CD4-positive, alpha-beta T cell treated with Interleukin-15 for 4 hours (primary cell): ENCODE data around the gene RASAL3.
A peak's percentile ranks its signal among the peaks of the same experiment; 100 is the strongest.
"Not testable (repeated sequence)": the region's sequence is repeated elsewhere in the genome, so short reads cannot be mapped to it uniquely, and the experiment has no call there.

Experiments used
- DNase-seq: peaks from one replicate; pipeline ENCODE4 v3.0.0-alpha.2; 2020; ENCODE audit warnings: low spot score

The RASAL3 gene

DNA sequence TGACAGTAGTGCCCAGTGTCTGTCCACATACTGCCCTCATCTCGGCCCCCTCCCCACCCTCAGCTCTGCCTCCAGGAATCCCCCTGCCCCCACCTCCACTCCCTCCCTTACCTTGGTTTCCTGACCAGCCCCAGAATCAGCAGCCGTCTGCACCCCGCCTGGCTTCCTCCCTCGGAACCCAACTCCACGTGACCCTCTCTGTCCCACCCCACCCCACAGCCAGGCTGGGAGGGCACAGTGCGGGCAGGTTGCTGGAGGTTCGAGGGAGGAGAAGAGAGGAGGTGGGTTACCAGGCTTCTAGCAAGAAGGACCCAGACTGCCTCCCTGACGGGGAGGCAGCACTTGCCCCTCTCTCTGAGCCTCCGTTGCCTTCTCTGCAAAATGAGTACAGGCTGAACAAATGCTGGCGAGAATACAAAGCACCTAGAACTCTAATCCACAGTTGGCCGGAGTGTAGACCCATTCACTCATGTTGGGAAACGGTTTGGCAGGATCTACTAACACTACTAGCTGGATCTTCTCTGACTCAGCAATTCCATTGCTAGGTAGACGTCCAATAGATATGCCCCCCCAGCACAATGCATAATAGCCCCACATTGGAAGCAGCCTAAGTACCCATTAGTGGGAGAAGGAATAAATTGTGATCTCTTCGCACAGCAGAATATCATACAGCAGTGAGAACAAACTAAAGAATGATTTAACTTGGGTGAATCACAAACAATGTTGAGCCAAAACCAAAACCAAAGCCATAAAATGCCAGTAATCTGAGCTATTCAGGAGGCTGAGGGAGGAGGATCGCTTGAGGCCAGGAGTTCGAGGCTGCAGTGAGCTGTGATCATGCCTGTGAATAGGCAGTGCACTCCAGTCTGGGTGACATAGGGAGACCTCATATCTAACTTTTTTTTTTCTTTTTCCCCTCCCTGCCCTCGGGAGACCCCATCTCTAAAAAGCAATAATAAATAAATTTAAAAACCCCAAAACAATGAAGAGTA lies at the start of gene RASAL3:
Gene RASAL3, minus strand, starts transcription at position 151 of the 992 bp plus-strand sequence. CDS start 186 bp downstream, outside the sequence.
- DNase-seq = peak; percentile 71

DNA sequence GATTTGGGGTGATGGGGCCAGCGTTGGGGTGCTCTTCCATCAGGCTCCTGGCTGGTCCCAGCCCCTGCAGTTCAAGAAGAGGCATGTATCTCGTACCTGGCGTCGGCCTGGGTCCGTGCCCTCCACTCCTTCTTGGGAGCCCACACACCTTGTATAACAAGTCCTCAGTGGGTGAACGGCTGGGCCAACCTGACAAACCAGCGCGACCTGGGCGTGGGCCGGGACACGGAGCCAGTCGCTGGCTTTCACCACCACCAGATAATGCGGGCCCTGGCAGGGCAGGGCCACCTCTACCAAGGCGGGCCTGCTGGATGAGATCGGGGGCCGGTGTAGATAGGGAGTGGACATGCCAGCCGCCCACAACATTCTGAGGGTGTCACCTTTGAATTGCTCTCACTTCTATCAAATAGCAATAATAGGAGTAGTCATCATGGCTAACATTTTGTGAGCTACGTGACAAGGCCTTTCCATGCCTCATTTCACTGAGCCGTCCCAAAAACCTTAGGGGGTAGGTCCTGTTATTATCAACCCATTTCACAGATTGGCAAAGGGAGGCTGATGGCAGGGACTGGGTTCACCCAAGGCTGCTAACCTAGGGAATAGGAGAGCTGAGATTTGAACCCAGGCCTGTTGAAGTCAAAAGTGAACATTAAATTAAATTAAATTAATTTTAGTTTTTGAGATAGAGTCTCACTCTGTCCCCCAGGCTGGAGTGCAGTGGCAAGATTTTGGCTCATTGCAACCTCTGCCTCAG lies 47.5 kb upstream of the RASAL3 start:
- no peak for DNase-seq

- peak; percentile 1 for DNase-seq
These were observed 43.8 kb upstream of the RASAL3 start, which contains the start of gene CYP4F22 for GRCh38 chr19:15508035-15508710. CYP4F22 (plus strand) TSS chr19:15508525; CDS start chr19:15525337, 16,812 bp downstream.

- DNase-seq = no peak
These were observed 43.0 kb upstream of the RASAL3 start for GRCh38 chr19:15507068-15508034.

GRCh38 chr19:15506074-15506571 lies 41.8 kb upstream of the RASAL3 start:
- DNase-seq = no peak

DNA sequence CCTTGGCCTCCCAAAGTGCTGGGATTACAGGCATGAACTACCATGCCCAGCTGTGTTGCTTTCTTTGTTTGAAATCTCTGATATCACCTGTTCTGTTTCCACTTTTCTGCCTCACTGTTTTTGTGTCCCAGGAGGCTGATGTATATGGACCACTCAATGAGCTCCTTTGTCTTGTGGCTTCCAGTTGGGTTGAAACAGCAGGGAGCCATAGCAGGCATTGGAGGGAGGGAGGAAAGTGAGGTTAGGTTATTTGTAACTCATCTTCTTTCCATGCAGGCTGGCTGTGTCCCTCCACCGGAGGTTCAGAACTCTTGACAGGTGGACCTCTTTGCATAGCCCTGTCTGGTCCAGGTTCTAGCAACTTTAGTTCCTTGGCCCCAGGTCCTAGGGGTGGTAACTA lies 37.9 kb upstream of the RASAL3 start:
- no peak for DNase-seq

DNA sequence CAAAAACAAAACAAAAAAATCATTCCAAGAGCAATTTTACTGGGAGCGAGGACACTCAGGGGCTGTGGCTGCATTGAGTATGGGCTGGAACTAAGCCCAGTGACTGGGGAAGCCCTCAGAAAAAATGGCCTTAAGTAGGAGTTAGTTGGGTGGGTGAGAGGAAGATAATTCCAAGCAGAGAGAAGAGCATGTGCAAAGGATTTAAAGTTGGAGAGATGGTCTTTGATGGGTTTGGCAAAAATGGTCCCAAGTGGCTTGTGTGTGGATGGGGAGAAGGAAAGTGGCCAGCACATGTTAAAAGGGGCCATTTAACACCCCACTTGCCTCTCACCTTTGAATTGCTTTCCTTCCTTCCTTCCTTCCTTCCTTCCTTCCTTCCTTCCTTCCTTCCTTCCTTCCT lies 37.3 kb upstream of the RASAL3 start:
- no peak for DNase-seq

- no peak for DNase-seq
These were observed 34.6 kb upstream of the RASAL3 start for GRCh38 chr19:15498910-15499309.

GRCh38 chr19:15498156-15498858 lies 34.0 kb upstream of the RASAL3 start:
- DNase-seq = no peak

GRCh38 chr19:15495151-15495550 lies 30.8 kb upstream of the RASAL3 start:
- no peak for DNase-seq

GRCh38 chr19:15488489-15489226 lies 24.3 kb upstream of the RASAL3 start:
- no peak for DNase-seq

- no peak for DNase-seq
These were observed 22.7 kb upstream of the RASAL3 start for GRCh38 chr19:15487038-15487437.

DNA sequence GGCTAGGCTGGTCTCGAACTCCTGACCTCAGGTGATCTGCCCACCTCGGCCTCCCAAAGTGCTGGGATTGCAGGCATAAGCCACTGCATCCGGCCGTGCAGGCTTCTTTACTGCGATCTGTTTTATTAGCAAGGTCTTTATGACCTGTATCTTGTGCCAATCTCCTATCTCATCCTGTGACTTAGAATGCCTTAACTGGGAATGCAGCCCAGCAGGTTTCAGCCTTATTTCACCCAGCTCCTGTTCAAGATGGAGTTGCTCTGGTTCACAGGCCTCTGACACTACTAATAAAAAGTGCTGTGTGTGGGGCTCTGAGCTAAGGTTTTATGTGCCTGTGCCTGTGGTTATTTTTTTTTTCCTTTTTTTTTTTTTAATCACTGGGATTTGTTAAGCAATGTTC lies 21.4 kb upstream of the RASAL3 start:
- not testable (repeated sequence) for DNase-seq

DNA sequence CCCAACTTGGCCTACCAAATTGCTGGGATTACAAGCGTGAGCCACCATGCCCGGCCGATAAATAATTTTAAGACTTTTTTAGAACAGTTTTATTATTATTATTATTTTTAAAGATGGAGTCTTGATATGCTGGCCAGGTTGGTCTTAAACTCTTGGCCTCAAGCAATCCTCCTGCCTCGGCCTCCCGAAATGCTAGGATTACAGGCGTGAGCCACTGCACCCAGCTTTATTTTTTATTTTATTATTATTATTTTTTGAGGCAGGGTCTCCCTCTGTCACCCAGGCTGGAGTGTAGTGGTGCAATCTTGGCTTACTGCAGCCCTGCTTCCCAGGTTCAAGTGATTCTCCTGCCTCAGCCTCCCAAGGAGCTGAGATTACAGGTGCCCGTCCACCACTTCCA lies 16.7 kb upstream of the RASAL3 start:
- DNase-seq = not testable (repeated sequence)

DNA sequence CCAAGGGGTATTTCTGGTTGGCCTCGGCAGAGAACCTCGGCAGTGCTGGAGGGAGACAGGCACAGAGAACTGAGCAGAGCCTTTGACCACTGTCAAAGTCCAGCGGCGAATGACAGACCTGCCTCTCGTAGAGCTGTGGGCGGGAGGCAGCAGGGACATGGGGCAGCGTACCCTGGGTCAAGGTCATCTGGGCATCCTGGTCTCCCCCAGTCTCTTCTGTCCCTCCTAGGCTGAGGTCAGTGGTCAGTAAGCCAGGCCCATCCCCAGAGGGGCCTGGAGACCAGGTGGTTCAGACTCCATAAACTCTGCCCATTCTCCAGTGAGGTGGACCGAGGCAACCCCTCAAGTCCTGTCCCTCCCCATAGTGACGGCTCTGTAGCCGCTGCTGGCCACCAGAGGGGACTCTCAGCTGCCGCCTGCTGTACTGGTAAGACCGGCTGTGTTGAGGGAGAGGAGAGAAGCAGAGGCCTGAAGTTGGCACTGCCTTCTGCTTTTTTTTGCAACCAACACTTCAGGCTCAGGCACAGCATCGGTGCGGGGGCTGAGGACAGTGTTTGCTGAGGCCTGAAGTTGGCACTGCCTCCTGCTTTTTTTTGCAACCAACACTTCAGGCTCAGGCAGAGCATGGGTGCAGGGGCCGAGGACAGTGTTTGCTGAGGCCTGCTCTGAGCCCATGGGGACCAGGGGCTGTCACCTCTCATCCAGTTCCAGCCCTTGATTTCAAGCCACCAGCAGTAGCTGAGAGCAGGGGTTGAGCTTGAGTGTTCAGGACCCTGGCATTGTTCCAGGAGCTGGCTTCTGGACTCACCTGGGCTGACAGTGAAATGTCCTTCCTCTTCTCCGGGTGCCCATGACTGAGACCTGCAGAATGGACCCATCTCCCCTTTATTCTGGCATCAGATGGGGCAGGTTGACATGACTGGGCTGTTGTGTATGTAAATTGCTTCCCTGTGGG lies 15.3 kb upstream of the RASAL3 start, which contains the start of gene PGLYRP2:
Gene PGLYRP2, minus strand, starts transcription at position 111 of the 955 bp plus-strand sequence. CDS start 130 bp downstream, outside the sequence.
- DNase-seq = no peak

DNA sequence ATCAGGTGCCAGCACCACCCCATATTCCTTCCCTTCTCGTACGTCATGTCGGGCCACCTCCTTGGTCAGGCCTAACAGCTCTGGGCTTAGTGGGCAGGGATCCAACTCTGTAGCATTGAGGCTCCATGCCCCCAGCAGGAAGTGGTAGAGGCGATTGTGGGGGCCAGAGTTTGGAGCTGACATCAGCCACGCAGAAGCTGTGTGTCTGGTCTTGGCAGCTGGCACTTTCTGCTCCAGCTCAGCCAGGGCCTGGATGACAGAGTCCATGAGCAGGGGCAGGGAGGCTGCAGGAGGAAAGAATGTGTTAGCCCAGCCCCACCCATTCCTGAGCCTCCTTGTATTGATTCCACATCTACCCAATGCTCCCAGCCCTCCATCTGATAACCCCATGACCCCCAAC lies 12.0 kb upstream of the RASAL3 start:
- DNase-seq = no peak

DNA sequence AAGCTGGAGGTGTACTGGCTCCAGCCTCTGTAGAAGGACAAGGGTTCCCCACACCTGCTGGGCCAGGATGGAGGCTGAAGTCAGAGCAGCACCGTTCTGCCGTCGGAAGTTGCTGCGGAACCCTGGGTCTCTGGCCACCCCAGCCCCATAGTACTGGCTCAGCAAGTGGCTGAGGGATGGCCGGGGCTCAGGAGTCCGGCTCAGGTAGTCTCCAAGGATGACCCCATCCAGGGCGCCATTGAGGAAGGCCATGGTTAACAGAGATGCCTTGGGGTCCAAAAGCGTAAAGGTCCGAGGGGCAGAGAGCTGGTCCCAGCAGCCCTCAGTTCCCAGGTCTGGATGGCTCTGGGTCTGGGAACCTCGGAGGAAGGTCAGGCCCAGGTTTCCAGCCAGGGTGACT lies 11.3 kb upstream of the RASAL3 start:
- no peak for DNase-seq

- DNase-seq = no peak
These were observed 10.8 kb upstream of the RASAL3 start for GRCh38 chr19:15475169-15475568.
